Glutamatergic neuron (in vitro differentiated cells): ENCODE data around the gene RNASET2. TPM values are rescaled to one million over a fixed set of nuclear protein-coding genes. Genes with fewer than 3 reads are reported as not detected.

Source experiments
- DNase-seq: peaks from one replicate; pipeline ENCODE4 v3.0.0; 2022
- H3K27ac Mint-ChIP-seq: one replicate; pipeline ENCODE4 v1.8.0; 2020; ENCODE audit warnings: mild to moderate bottlenecking, mixed read lengths, inconsistent platforms; ENCODE audit not compliant: unreplicated experiment
- H3K27me3 Mint-ChIP-seq: one replicate; pipeline ENCODE4 v1.8.0; 2020; ENCODE audit warnings: mild to moderate bottlenecking, moderate library complexity, mixed read lengths, inconsistent platforms; ENCODE audit not compliant: unreplicated experiment
- H3K36me3 Mint-ChIP-seq: one replicate; pipeline ENCODE4 v1.8.0; 2020; ENCODE audit warnings: mild to moderate bottlenecking, mixed read lengths, inconsistent platforms; ENCODE audit not compliant: unreplicated experiment
- H3K4me1 Mint-ChIP-seq: one replicate; pipeline ENCODE4 v1.8.0; 2020; ENCODE audit warnings: mild to moderate bottlenecking, low read depth, mixed read lengths, inconsistent platforms; ENCODE audit not compliant: unreplicated experiment
- H3K4me3 Mint-ChIP-seq: one replicate; pipeline ENCODE4 v1.8.0; 2020; ENCODE audit warnings: mild to moderate bottlenecking, mixed read lengths, inconsistent platforms; ENCODE audit not compliant: unreplicated experiment
- H3K9me3 Mint-ChIP-seq: one replicate; pipeline ENCODE4 v1.8.0; 2020; ENCODE audit warnings: mild to moderate bottlenecking, moderate library complexity, mixed read lengths, inconsistent platforms; ENCODE audit not compliant: unreplicated experiment
- CTCF ChIP-seq: fragments of 200-600 bp; sonication (generic); IDR thresholded peaks from one replicate; pipeline ENCODE4 v1.5.0; 2021; ENCODE audit not compliant: partially characterized antibody, unreplicated experiment
- microRNA-seq: library from miRNA; unstranded; fragments of <30 nt; microRNA quantifications from one replicate; pipeline ENCODE4, GENCODE V29; 2020; ENCODE audit not compliant: unreplicated experiment
- total RNA-seq: library from RNA; stranded (reverse); fragmentation: NEBNext Ultra II Directional; extraction: Animal tissue kit (Norgen Biotek cat#: 25700); gene quantifications from one replicate; pipeline ENCODE4 v1.2.1, GENCODE V29; 2021; ENCODE audit not compliant: unreplicated experiment

RNASET2 gene
- total RNA-seq, 1 donor from 2014 or later = 2.2 TPM

- Mint-ChIP-seq H3K36me3 (no peaks in the 10 kb centered on the region), H3K4me3 (no peak overlapping the region), H3K9me3 (peaks cover 3% of the 10 kb centered on the region), H3K27ac (no peak overlapping the region), H3K27me3 (no peaks in the 10 kb centered on the region), H3K4me1 (no peaks in the 10 kb centered on the region)
- DNase-seq = no peak
- TF ChIP-seq CTCF = no peak
Measured at GRCh38 chr6:166879594-166879993, 76.8 kb downstream of the RNASET2 start.

Small RNA genes lying within 50 kb of the gene (microRNA-seq; reads per million reads assigned to microRNA genes)
- gene MIR3939 = 14.2 reads per million, percentile 54 among the genes with 10 or more reads in this experiment

Other genes starting within 250 kb of the RNASET2 start
- 12.1 TPM for gene CEP43, start 42.8 kb upstream of the RNASET2 start, total RNA-seq
- not detected for gene CCR6, start 166.5 kb upstream of the RNASET2 start, total RNA-seq
- gene GPR31, start 201.4 kb upstream of the RNASET2 start, total RNA-seq = not detected